Hepatocyte (in vitro differentiated cells): ENCODE measurements around the gene ANKRD7. TPM values are rescaled to one million over a fixed set of nuclear protein-coding genes. Genes with fewer than 3 reads are reported as not detected.

Source experiments
- DNase-seq: peaks from one replicate; pipeline ENCODE4 v3.0.0-alpha.2; 2016; ENCODE audit warnings: low spot score
- H2AFZ ChIP-seq: fragments of 200-600 bp; sonication (generic); 2 replicates; pipeline ENCODE4 v1.6.0; 2016; ENCODE audit warnings: antibody characterized with exemption, mild to moderate bottlenecking
- H3K27ac ChIP-seq: fragments of 200-600 bp; sonication (generic); 2 replicates; pipeline ENCODE4 v1.5.1; 2016; ENCODE audit warnings: mild to moderate bottlenecking
- H3K27me3 ChIP-seq: fragments of 200-600 bp; sonication (generic); 2 replicates; pipeline ENCODE4 v1.6.1; 2016
- H3K36me3 ChIP-seq: fragments of 200-600 bp; sonication (generic); replicated peaks from 2 replicates; pipeline ENCODE4 v1.5.1; 2016; ENCODE audit warnings: low read depth; ENCODE audit not compliant: insufficient read depth
- H3K4me1 ChIP-seq: fragments of 200-600 bp; sonication (generic); 2 replicates; pipeline ENCODE4 v1.5.1; 2016; ENCODE audit warnings: mild to moderate bottlenecking, moderate library complexity; ENCODE audit not compliant: insufficient read depth
- H3K4me2 ChIP-seq: fragments of 200-600 bp; sonication (generic); 2 replicates; pipeline ENCODE4 v1.6.0; 2016
- H3K4me3 ChIP-seq: fragments of 200-600 bp; sonication (generic); 2 replicates; pipeline ENCODE4 v1.5.1; 2016; ENCODE audit warnings: mild to moderate bottlenecking
- H3K79me2 ChIP-seq: fragments of 200-600 bp; sonication (generic); 2 replicates; pipeline ENCODE4 v1.6.0; 2017; ENCODE audit warnings: mild to moderate bottlenecking
- H3K9me2 ChIP-seq: fragments of 200-600 bp; sonication (generic); replicated peaks from 2 replicates; pipeline ENCODE4 v1.6.0; 2017; ENCODE audit warnings: mild to moderate bottlenecking; ENCODE audit not compliant: insufficient read depth
- H3K9me3 ChIP-seq: fragments of 200-600 bp; sonication (generic); 2 replicates; pipeline ENCODE4 v1.5.1; 2016; ENCODE audit warnings: low read depth, mild to moderate bottlenecking
- H4K20me1 ChIP-seq: fragments of 200-600 bp; sonication (generic); 2 replicates; pipeline ENCODE4 v1.6.0; 2016; ENCODE audit warnings: mild to moderate bottlenecking; ENCODE audit not compliant: insufficient read depth, poor library complexity, severe bottlenecking
- EZH2 ChIP-seq: fragments of 200-600 bp; sonication (generic); IDR thresholded peaks from 2 replicates; pipeline ENCODE4 v1.6.1; 2016; ENCODE audit warnings: antibody characterized with exemption, mild to moderate bottlenecking, borderline replicate concordance
- EZH2phosphoT487 ChIP-seq: fragments of 200-600 bp; sonication (generic); IDR thresholded peaks from one replicate; pipeline ENCODE4 v1.6.1; 2018; ENCODE audit warnings: antibody characterized with exemption, mild to moderate bottlenecking, low read depth, moderate library complexity; ENCODE audit not compliant: unreplicated experiment, severe bottlenecking
- WGBS: methylation state at CpG from one replicate; pipeline ENCODE4 v1.1.6; 2016; ENCODE audit warnings: low lambda C conversion rate; ENCODE audit errors: missing lambda C conversion rate; 5-methylcytosine and 5-hydroxymethylcytosine counted together
- polyA plus RNA-seq: library from polyadenylated mRNA; unstranded; fragments of >200 nt; fragmentation: Nextera tagmentation; extraction: Ambion mirVana; gene quantifications from 2 replicates; pipeline ENCODE4 v1.2.1, GENCODE V29; 2016
- total RNA-seq: library from RNA; depleted of rRNA; stranded (reverse); fragments of >200 nt; gene quantifications from 2 replicates; pipeline ENCODE4 v1.2.3, GENCODE V29; 2014
- TF ChIP-seq, protein P1 (sequence below): fragments of 200-600 bp; sonication (generic); IDR thresholded peaks from 2 replicates; pipeline ENCODE4 v1.5.1; 2016; ENCODE audit warnings: antibody characterized with exemption, mild to moderate bottlenecking; ENCODE audit not compliant: poor library complexity

Gene ANKRD7
- total and polyA plus RNA-seq, 2 experiments from 2014 or later = 0.10 to 0.34 TPM

DNA sequence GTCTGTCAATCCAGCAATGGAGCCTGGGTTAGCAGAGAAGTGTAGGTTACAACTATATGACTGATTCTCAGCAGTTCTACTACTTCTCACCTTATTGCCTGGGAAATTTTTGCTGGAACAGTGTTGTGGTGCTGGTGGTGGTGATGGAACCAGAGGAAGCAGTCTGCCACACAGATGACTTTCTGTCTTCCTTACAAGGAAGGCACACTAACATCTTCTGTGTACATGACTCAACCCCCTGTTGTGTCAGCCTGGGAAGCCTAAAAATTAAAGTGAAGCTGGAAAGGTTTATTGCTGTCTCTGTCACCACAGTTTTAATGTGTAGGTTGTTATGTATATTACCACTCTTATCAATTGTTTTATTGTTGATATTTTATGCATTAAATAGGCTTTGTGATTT is 40.3 kb downstream of the ANKRD7 start:
- no peaks in the 10 kb centered on the region for H3K27me3 ChIP-seq
- H3K9me3 ChIP-seq = no peaks in the 10 kb centered on the region
- no peak overlapping the region for H2AFZ ChIP-seq
- H3K79me2 ChIP-seq = no peaks in the 10 kb centered on the region
- TF ChIP-seq EZH2 = no peak
- no peak for TF ChIP-seq EZH2phosphoT487
- TF ChIP-seq, protein P1, sequence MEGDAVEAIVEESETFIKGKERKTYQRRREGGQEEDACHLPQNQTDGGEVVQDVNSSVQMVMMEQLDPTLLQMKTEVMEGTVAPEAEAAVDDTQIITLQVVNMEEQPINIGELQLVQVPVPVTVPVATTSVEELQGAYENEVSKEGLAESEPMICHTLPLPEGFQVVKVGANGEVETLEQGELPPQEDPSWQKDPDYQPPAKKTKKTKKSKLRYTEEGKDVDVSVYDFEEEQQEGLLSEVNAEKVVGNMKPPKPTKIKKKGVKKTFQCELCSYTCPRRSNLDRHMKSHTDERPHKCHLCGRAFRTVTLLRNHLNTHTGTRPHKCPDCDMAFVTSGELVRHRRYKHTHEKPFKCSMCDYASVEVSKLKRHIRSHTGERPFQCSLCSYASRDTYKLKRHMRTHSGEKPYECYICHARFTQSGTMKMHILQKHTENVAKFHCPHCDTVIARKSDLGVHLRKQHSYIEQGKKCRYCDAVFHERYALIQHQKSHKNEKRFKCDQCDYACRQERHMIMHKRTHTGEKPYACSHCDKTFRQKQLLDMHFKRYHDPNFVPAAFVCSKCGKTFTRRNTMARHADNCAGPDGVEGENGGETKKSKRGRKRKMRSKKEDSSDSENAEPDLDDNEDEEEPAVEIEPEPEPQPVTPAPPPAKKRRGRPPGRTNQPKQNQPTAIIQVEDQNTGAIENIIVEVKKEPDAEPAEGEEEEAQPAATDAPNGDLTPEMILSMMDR = no peak
- H3K9me2 ChIP-seq = no peaks in the 10 kb centered on the region
- no peak for DNase-seq
- H3K4me2 ChIP-seq = no peak overlapping the region
- H3K4me1 ChIP-seq = no peaks in the 10 kb centered on the region
- H3K4me3 ChIP-seq = no peak overlapping the region
- H3K36me3 ChIP-seq = no peaks in the 10 kb centered on the region
- H3K27ac ChIP-seq = no peak overlapping the region
- H4K20me1 ChIP-seq = no peaks in the 10 kb centered on the region

DNA sequence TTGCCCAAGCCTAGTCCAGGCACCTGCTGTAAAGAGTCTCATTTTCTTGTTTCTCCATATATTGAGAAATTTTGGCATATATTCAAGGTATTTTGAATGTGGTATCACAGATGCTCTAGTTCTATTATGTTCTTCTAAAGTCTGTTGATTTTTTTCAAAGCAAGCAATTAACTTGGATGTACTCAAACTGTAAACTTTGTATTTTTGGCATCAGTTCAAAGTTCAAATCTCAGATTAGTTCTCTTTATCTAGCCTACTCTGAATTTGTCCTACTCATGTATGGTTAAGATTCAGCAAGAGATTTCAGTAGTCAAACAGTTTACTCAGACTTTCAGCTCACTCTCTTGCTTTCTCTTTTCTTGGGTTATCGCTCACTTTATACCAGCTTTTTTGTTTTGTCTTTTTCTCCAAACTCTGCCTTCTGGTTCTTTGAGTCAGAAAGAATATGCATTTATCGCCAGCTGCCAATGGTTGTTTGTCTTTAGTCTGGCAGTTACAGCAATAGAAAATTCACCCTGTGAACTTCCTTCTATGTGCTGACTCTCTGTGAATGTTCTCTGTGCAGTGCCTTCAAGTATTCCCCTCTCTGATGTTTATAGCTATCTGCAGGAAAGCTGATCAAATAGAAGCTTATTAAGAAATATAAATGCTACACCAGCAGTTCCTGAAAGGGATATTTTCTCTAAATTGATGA is 56.0 kb downstream of the ANKRD7 start:
- TF ChIP-seq EZH2 = no peak
- TF ChIP-seq, protein P1 = no peak
- no peak for TF ChIP-seq EZH2phosphoT487
- Histone ChIP-seq H4K20me1 (no peaks in the 10 kb centered on the region), H2AFZ (no peak overlapping the region), H3K27me3 (no peaks in the 10 kb centered on the region), H3K27ac (no peak overlapping the region), H3K9me3 (no peaks in the 10 kb centered on the region), H3K79me2 (no peaks in the 10 kb centered on the region), H3K9me2 (no peaks in the 10 kb centered on the region), H3K36me3 (no peaks in the 10 kb centered on the region), H3K4me1 (peaks cover 10% of the 10 kb centered on the region), H3K4me3 (no peak overlapping the region), H3K4me2 (peak overlapping the region; percentile 23)
- 50% methylated on average over 2 of the region's 2 CpGs for WGBS
- no peak for DNase-seq

DNA sequence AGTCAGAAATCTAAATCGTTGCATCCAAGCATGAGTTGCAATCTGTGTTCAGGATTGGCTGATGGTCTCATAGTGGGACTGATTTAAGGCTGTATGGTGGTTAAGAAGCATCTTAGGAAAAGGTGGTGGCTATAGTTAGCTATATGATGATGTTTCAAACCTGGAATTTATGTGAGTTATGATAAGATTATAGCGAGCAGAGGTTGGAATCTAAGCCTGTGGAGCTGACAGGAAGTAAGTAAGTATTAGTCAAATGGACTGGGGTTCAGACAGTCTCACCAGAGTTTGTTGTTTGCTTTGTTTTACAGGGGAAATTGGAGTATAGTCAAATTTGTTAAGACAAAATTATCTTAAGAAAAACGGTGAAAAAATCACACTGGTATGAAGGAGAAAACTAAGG is 56.7 kb downstream of the ANKRD7 start:
- H3K9me3 ChIP-seq = no peaks in the 10 kb centered on the region
- no peaks in the 10 kb centered on the region for H4K20me1 ChIP-seq
- H3K27ac ChIP-seq = no peak overlapping the region
- 53% methylated on average over 3 of the region's 3 CpGs for WGBS
- H3K9me2 ChIP-seq = no peaks in the 10 kb centered on the region
- peaks cover 10% of the 10 kb centered on the region for H3K4me1 ChIP-seq
- H3K36me3 ChIP-seq = no peaks in the 10 kb centered on the region
- H2AFZ ChIP-seq = no peak overlapping the region
- no peaks in the 10 kb centered on the region for H3K27me3 ChIP-seq
- DNase-seq = no peak
- TF ChIP-seq EZH2phosphoT487 = no peak
- TF ChIP-seq EZH2 = no peak
- TF ChIP-seq, protein P1 = no peak
- H3K4me3 ChIP-seq = no peak overlapping the region
- peak overlapping the region; percentile 23 for H3K4me2 ChIP-seq
- H3K79me2 ChIP-seq = no peaks in the 10 kb centered on the region
